Activated CD4-positive, CD25-positive, alpha-beta regulatory T cell treated with anti-CD3 and anti-CD28 coated beads, Interleukin-2, amount 50 U/mL, for 72 hours (primary cell): ENCODE measurements around the gene SV2C.
"Not testable (repeated sequence)": the region's sequence is repeated elsewhere in the genome, so short reads cannot be mapped to it uniquely, and the experiment has no call there.

ENCODE experiments used
- DNase-seq: peaks from one replicate; pipeline ENCODE4 v3.0.0; 2021

Gene SV2C

DNA sequence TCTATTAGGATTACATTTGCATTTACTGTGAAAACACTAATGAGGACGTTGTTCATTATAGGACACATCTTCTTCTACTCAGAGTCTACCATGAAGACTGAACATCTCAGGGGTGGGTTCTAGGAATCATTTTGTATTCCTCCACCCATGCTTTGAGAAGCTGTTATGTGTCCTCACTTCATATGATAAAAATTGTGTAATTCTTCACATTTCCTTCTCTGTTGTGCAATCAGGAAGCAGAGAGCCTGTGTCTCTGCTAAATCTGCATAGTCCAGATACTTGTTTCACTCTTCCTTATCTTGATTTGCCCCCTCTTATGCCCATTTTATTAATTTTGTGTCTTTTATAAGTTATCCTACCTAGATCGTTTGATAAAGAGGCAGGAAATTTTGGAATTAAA lies 222.1 kb downstream of the SV2C start:
- DNase-seq: no peak

DNA sequence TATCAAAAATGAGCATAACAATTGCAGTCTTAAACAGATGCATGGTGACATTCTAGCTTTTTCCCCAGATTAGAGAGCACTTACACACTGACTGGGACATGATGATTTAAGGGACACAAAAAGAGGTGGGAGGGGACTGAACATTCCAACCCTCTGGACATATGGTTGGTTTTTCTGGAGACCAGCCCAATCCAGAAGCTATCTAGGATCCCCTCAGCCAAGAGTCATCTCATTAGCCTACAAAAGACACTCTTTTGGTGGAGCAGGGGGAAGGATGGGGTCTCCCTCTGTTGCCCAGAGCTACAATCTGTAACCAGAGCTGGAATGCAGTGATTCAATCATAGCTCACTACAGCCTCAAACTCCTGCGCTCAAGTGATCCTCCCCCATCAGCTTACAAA lies 222.6 kb downstream of the SV2C start:
- DNase-seq: no peak

DNA sequence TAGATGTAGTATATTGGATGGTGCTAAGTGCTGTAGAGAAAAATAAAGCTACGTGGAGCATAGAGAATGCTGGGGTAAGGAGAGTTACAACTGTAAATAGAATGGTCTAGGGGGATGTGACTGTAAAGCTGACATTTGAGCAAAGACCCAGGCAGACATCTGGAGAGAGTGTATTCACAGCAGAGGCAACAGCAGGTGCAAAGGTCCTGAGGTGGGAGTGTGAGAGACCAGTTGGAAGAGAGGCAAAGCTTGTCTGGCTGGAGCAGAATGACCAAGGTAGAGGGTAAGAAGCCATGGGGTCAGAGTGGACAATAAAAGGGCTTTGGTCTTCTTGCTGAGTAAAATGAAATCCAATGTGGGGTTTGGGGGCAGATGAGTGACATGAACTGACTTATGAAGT lies 227.0 kb downstream of the SV2C start:
- no peak for DNase-seq

DNA sequence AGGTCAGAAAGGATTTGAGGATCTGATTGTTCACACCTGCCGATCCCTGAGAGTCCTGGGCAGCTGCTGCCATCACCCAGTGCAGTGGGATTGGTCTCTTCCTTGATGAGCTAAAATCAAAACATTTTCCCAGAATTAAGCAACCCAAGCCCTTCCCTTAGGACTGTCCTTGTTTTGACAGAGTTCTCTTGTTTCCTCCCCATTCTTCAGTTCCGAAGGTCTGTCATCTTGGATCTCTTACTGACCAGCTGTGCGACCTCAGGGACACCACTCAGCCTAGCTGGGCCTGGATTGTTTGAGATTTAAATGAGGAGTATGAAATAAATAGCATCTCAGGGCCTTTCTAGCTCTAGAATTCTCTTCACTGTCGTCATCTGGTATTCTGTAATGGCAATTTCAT lies 229.6 kb downstream of the SV2C start:
- no peak for DNase-seq

- no peak for DNase-seq
These were observed 231.5 kb downstream of the SV2C start for GRCh38 chr5:76314643-76315042.

GRCh38 chr5:76319673-76320072 lies 236.5 kb downstream of the SV2C start:
- no peak for DNase-seq

GRCh38 chr5:76323494-76323893 lies 240.3 kb downstream of the SV2C start:
- not testable (repeated sequence) for DNase-seq

- no peak for DNase-seq
These were observed 242.1 kb downstream of the SV2C start for GRCh38 chr5:76325326-76325725.

- DNase-seq: no peak
These were observed 242.8 kb downstream of the SV2C start for GRCh38 chr5:76325876-76326491.

- DNase-seq: no peak
These were observed 243.6 kb downstream of the SV2C start for GRCh38 chr5:76326577-76327302.

- no peak for DNase-seq
These were observed 246.2 kb downstream of the SV2C start for GRCh38 chr5:76329346-76329745.

GRCh38 chr5:76331126-76331525 lies 247.9 kb downstream of the SV2C start:
- DNase-seq: no peak

DNA sequence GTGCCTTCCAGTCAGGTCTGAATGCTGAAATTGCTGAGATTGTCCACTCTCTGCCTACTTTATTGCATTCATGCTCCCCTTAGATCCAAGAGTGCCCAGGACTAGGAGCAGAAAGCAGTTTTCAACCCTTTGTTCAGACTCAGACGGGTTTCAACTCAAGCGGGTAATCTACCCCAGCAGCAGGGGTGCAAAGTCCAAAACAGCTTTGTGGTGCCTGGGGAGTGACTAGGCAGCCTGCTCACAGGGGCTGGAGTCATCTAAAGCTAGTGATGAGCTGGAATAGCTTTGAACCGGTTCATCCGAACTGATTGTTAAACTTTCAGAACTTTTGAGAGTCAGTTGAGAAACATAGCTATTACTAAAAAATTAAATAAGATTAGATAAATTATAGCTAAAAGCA lies 248.9 kb downstream of the SV2C start:
- no peak for DNase-seq

DNA sequence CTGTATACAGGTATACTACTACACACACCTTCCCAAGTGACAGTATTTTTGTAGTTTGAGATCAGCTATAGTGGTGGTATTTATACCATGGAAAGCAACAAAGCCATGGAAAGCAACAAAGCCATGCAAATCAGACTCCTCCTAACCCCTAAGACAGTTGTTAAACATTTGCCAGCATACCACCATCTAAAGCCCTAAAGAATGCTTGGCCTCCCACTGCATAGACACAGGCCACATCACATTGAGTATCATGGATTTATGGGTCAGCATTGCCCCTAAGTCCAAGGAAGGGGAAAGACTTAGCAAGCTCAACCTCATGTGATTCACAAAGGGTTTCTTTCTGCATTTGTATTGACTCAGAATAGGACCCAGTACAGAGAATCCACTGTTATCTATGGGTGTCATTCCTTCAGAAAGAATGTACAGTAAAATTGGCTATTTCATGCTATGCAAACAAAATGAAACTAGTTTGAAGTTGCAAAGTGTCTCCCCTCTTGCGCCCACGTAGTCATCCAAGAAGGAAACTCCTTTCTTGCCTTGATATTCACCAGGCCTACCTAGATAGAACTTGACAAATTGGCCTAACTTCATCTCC lies 249.5 kb downstream of the SV2C start:
- DNase-seq: no peak

- DNase-seq: no peak
These were observed 250.4 kb downstream of the SV2C start for GRCh38 chr5:76333571-76333970.

DNA sequence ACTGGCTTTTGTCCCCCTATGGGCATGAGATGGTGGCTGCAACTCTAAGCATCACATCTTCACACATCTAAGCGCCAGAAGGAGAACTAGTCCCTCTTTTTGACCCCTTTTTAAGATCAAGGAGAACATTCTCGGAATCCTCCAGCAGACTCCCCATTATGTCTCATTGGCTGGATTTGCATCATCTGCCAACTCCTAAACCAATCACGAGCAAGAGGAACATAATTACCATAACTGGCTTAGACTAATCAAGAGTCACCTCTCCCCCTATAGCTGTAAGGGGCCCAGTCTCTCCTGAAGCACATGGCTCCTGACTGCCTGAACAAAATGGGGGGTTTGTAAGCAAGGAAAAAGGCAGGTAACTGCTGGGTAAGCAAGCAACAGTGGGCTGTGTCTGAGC lies 251.4 kb downstream of the SV2C start:
- no peak for DNase-seq

GRCh38 chr5:76335451-76335850 lies 252.3 kb downstream of the SV2C start:
- DNase-seq: not testable (repeated sequence)

DNA sequence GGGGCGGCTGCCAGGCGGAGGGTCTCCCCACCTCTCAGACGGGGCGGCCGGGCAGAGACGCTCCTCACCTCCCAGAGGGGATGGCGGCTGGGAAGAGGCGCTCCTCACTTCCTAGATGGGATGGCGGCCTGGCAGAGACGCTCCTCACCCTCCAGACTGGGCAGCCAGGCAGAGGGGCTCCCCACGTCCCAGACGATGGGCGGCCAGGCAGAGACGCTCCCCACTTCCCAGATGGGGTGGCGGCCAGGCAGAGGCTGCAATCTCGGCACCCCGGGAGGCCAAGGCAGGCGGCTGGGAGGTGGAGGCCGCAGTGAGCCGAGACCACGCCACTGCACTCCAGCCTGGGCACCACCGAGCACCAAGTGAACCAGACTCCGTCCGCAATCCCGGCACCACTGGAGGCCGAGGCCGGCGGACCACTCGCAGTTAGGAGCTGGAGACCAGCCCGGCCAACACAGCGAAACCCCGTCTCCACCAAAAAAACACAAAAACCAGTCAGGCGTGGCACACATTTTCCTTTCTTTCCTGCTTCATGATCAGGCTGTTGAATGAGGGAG lies 253.1 kb downstream of the SV2C start:
- not testable (repeated sequence) for DNase-seq

DNA sequence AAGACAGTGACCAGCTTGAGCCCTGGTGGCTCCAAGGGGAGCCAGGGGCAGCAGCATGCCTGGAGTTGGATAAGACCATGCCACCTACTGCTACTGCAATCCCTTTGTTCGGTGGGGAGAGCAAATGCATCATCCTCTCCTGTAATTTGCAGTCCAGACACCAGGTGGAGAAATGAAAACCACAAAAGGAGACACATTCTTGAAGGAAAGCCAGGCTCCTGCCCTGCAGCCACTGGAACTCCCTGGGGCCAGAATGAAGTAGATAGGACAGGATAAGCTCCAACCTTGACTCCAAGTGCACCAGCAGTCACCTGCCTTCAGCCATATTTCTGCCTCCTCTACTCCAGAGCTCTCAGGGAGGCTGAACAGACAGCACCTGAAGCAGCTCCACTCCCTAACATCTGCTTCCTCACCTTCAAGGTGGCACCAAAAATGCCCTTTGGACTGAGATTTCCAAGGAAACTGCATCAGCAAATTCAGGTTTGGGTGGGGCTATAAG lies 254.8 kb downstream of the SV2C start:
- no peak for DNase-seq

DNA sequence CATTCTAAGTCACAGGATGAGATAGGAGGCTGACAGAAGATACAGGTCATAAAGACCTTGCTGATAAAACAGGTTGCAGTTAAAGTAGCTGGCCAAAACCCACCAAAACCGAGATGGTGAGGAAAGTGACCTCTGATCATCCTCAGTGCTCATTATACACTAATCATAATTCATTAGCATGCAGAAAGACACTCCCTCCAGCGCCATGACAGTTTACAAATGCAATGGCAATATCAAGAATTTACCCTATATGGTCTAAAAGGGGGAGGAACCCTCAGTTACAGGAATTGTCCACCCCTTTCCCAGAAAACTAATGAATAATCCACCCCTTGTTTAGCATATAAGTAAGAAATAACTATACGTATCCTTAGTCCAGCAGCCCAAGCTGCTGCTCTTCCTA lies 256.7 kb downstream of the SV2C start:
- DNase-seq: no peak

DNA sequence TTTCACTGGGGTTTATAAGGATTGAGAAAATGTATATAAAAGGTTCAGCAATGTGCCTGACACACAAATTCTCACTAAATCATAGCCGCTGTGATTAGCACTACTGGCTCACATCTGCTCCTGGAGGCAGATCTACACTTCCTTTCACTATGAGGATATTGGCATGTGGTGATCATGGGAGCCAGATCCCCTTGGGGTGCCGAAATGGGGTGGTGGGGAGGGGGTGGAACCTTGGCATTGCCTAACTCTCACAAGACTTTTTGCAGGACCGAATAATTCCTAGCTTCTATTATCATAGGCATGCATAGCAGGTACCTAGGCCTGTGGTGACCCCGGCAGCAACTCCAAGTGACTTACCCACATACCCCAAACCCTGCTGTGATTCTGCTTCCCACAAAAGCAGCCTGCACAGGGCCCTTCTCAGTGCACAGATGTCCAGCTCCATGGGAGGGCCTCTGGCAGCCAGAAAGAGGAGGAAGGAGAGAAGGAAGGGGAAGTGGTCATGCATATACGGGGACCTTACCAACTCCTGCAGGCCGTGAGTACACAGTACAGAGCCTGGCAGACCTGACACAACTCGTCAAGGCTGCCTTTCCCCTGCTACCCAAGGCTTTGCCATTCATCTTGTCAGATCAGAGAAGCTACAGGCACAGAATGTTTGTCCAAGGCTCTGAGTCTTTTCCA lies 258.6 kb downstream of the SV2C start:
- DNase-seq: no peak

DNA sequence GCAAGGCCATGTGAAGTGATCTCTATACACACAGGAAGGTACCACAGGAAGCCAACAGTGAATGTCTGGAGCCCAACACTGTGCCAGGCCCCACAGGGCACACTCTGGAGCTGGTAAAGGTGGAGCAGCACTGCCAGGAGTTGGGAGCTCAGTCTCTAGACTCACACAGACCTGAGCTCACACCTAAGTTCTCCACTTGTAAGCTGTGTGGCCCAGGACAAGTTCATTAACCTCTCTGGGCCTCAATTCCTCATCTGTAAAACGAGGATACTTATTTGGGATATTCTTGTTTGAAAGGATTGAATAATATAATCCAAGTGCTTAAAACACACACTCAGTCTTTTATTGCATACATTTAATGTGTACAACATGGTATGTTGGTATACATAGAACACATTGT lies 259.3 kb downstream of the SV2C start:
- no peak for DNase-seq

GRCh38 chr5:76345582-76345981 lies 262.4 kb downstream of the SV2C start:
- no peak for DNase-seq
